K562 (cell line): ENCODE results near the gene C16orf95.

ENCODE experiments used
- ARID2 ChIP-seq: fragments of 450-650 bp; IDR thresholded peaks from 2 replicates; pipeline ENCODE4 v1.6.1; 2017; ENCODE audit warnings: antibody characterized with exemption, mild to moderate bottlenecking
- CBFB ChIP-seq: sonication (generic); formaldehyde crosslinking; IDR thresholded peaks from 2 replicates; pipeline ENCODE4 v1.4.0; 2020; ENCODE audit warnings: mild to moderate bottlenecking, missing genetic modification reagents
- MEIS2 ChIP-seq: fragments of 450-650 bp; IDR thresholded peaks from 2 replicates; pipeline ENCODE4 v1.6.1; 2014; ENCODE audit warnings: mild to moderate bottlenecking; ENCODE audit not compliant: partially characterized antibody
- PHB ChIP-seq: fragments of 250-450 bp; sonication (Bioruptor Pico); IDR thresholded peaks from 2 replicates; pipeline ENCODE4 v1.5.0; 2021
- RBM39 ChIP-seq: fragments of 200-400 bp; formaldehyde crosslinking; optimal IDR thresholded peaks from 2 replicates; pipeline ENCODE3; 2018; ENCODE audit warnings: low read depth, low read length
- SMARCC2 ChIP-seq: fragments of 450-650 bp; IDR thresholded peaks from 2 replicates; pipeline ENCODE4 v1.6.1; 2017; ENCODE audit warnings: antibody characterized with exemption, moderate library complexity, mild to moderate bottlenecking, low read depth
- TEAD2 ChIP-seq: fragments of 450-650 bp; IDR thresholded peaks from 2 replicates; pipeline ENCODE4 v1.6.1; 2016; ENCODE audit warnings: missing genetic modification characterization, control low read depth, missing compliant biosample characterization
- ZNF274 ChIP-seq: IDR thresholded peaks from 2 replicates; pipeline ENCODE4 v1.6.1; 2011; ENCODE audit warnings: low read depth, mild to moderate bottlenecking, low read length, moderate library complexity, borderline replicate concordance
- TF ChIP-seq, protein P1 (sequence below), 3 experiments: IDR thresholded peaks in 2 of 3; conservative IDR thresholded peaks in 1 of 3; 2 replicates each; pipeline ENCODE4 v1.5.1; 2011 to 2012; ENCODE audit warnings: low read length in 3 of 3, mild to moderate bottlenecking in 3 of 3, control low read depth in 2 of 3, improper control_type of control experiment in 1 of 3, inconsistent platforms in 1 of 3, low read depth in 1 of 3, mixed read lengths in 1 of 3, moderate library complexity in 1 of 3; ENCODE audit not compliant: insufficient read depth in 2 of 3
- TF ChIP-seq, protein P2 (sequence below): fragments of 450-650 bp; formaldehyde crosslinking; IDR thresholded peaks from 2 replicates; pipeline ENCODE4 v1.4.0; 2020; ENCODE audit warnings: mild to moderate bottlenecking, moderate library complexity

- no peak for TF ChIP-seq MEIS2
- TF ChIP-seq RBM39, result no peak
- TF ChIP-seq ZNF274, result no peak
- TF ChIP-seq TEAD2 (tag), result no peak
- TF ChIP-seq PHB (CRISPR knock-in tag), result no peak
- no peak for TF ChIP-seq SMARCC2
- TF ChIP-seq, protein P1, sequence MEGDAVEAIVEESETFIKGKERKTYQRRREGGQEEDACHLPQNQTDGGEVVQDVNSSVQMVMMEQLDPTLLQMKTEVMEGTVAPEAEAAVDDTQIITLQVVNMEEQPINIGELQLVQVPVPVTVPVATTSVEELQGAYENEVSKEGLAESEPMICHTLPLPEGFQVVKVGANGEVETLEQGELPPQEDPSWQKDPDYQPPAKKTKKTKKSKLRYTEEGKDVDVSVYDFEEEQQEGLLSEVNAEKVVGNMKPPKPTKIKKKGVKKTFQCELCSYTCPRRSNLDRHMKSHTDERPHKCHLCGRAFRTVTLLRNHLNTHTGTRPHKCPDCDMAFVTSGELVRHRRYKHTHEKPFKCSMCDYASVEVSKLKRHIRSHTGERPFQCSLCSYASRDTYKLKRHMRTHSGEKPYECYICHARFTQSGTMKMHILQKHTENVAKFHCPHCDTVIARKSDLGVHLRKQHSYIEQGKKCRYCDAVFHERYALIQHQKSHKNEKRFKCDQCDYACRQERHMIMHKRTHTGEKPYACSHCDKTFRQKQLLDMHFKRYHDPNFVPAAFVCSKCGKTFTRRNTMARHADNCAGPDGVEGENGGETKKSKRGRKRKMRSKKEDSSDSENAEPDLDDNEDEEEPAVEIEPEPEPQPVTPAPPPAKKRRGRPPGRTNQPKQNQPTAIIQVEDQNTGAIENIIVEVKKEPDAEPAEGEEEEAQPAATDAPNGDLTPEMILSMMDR (IDR thresholded peaks at IDR 0.05 in 2 of 3, conservative IDR thresholded peaks at IDR 0.05 in 1 of 3; ENCODE audit: insufficient read depth in 2 of 3, low read depth in 1 of 3, low read length in 3 of 3), result no peak
- no peak for TF ChIP-seq CBFB (CRISPR knock-in tag)
- TF ChIP-seq, protein P2, sequence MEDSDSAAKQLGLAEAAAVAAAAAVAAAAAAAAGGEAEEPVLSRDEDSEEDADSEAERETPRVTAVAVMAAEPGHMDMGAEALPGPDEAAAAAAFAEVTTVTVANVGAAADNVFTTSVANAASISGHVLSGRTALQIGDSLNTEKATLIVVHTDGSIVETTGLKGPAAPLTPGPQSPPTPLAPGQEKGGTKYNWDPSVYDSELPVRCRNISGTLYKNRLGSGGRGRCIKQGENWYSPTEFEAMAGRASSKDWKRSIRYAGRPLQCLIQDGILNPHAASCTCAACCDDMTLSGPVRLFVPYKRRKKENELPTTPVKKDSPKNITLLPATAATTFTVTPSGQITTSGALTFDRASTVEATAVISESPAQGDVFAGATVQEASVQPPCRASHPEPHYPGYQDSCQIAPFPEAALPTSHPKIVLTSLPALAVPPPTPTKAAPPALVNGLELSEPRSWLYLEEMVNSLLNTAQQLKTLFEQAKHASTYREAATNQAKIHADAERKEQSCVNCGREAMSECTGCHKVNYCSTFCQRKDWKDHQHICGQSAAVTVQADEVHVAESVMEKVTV (CRISPR knock-in tag), result no peak
- TF ChIP-seq ARID2, result no peak
Measured at GRCh38 chr16:87312008-87312407, 5.2 kb downstream of the C16orf95 start.
